ENCODE results near the gene RCBTB1.
A peak's percentile ranks its signal among the peaks of the same experiment; 100 is the strongest.
"Not testable (repeated sequence)": the region's sequence is repeated elsewhere in the genome, so short reads cannot be mapped to it uniquely, and the experiment has no call there.

The RCBTB1 gene

DNA sequence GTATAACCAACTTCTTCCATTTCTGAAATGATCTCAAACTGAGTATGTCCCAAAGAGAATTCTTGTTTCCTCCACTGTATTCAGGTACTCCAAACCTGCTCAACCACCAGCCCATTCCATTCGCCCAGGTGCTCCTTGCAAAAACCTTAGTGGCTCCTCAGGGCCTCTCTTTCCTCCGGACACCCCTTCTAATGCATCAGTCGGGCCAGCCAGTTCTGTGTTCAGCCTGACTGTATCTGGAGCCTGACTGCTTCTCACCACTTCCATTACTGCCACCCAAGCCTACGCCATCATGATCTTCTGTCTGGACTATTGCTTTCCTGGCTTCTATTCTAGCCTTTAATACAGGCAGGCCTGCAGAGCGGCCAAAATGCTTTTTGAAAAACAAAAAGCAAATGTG lies 88.1 kb downstream of the RCBTB1 start:
- H3K27me3 ChIP-seq (ENCODE audit: control insufficient read depth in 1 of 2, insufficient read depth in 2 of 2, low read length in 2 of 2): no peaks in the 10 kb centered on the region
- H3K9ac ChIP-seq (ENCODE audit: low read length): no peak overlapping the region
- no peak overlapping the region for H3K27ac ChIP-seq (ENCODE audit: low read depth, low read length)
- H3K9me3 ChIP-seq (ENCODE audit: low read length): no peaks in the 10 kb centered on the region
- no peak overlapping the region for H3K4me3 ChIP-seq (ENCODE audit: low read depth in 1 of 2, low read length in 2 of 2)
- H3K4me1 ChIP-seq (ENCODE audit: insufficient read depth, low read length): no peaks in the 10 kb centered on the region
- no peaks in the 10 kb centered on the region for H3K36me3 ChIP-seq (ENCODE audit: insufficient read depth, low read length)

- not testable (repeated sequence) for H3K4me3 ChIP-seq (ENCODE audit: low read depth in 1 of 2, low read length in 2 of 2); H3K36me3 ChIP-seq (ENCODE audit: insufficient read depth, low read length); H3K9ac ChIP-seq (ENCODE audit: low read length); H3K9me3 ChIP-seq (ENCODE audit: low read length); H3K27me3 ChIP-seq (ENCODE audit: control insufficient read depth in 1 of 2, insufficient read depth in 2 of 2, low read length in 2 of 2); H3K4me1 ChIP-seq (ENCODE audit: insufficient read depth, low read length); H3K27ac ChIP-seq (ENCODE audit: low read depth, low read length)
Observed at GRCh38 chr13:49496837-49497236, 88.5 kb downstream of the RCBTB1 start.

GRCh38 chr13:49495783-49496762 lies 89.3 kb downstream of the RCBTB1 start, which contains the start of gene PHF11:
Gene PHF11 (plus strand): TSS chr13:49495953. CDS start chr13:49496002, 49 bp downstream.
- Histone ChIP-seq H3K4me3 (ENCODE audit: low read depth in 1 of 2, low read length in 2 of 2) (peak within 1 kb of the TSS; percentile 66 to 79), H3K4me1 (ENCODE audit: insufficient read depth, low read length) (no peaks in the 10 kb centered on the region), H3K9me3 (ENCODE audit: low read length) (no peaks in the 10 kb centered on the region), H3K9ac (ENCODE audit: low read length) (peak within 1 kb of the TSS; percentile 65), H3K27me3 (ENCODE audit: control insufficient read depth in 1 of 2, insufficient read depth in 2 of 2, low read length in 2 of 2) (no peaks in the 10 kb centered on the region), H3K27ac (ENCODE audit: low read depth, low read length) (peak within 1 kb of the TSS; percentile 93), H3K36me3 (ENCODE audit: insufficient read depth, low read length) (no peaks in the 10 kb centered on the region)

- Histone ChIP-seq H3K36me3 (ENCODE audit: insufficient read depth, low read length) (no peaks in the 10 kb centered on the region), H3K4me1 (ENCODE audit: insufficient read depth, low read length) (no peaks in the 10 kb centered on the region), H3K9ac (ENCODE audit: low read length) (no peak overlapping the region), H3K27me3 (ENCODE audit: control insufficient read depth in 1 of 2, insufficient read depth in 2 of 2, low read length in 2 of 2) (no peaks in the 10 kb centered on the region), H3K4me3 (ENCODE audit: low read depth in 1 of 2, low read length in 2 of 2) (peak overlapping the region; percentile 66 to 79), H3K27ac (ENCODE audit: low read depth, low read length) (no peak overlapping the region), H3K9me3 (ENCODE audit: low read length) (no peaks in the 10 kb centered on the region)
Observed at GRCh38 chr13:49494645-49495044, 90.7 kb downstream of the RCBTB1 start.

DNA sequence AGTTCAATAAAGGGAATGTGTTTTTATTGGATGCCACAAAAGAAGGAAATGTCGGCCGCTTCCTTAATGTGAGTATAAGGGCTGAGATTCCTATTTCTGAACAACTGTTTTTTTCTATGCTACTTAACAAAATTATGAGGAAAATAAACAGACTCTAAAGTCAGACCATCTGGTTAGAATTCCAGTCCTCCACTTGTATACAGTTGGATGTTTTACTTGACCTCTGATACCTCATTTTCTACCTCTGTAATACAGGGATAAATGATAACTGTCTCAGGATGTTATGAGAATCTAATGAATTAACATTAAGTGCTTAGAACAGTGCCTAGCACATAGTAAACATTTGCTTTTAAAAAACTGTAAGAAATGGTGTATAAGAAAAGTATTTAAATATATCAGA lies 96.8 kb downstream of the RCBTB1 start:
- no peaks in the 10 kb centered on the region for H3K27me3 ChIP-seq (ENCODE audit: control insufficient read depth in 1 of 2, insufficient read depth in 2 of 2, low read length in 2 of 2)
- no peaks in the 10 kb centered on the region for H3K4me1 ChIP-seq (ENCODE audit: insufficient read depth, low read length)
- no peak overlapping the region for H3K27ac ChIP-seq (ENCODE audit: low read depth, low read length)
- no peaks in the 10 kb centered on the region for H3K9me3 ChIP-seq (ENCODE audit: low read length)
- peaks cover 13% of the 10 kb centered on the region for H3K36me3 ChIP-seq (ENCODE audit: insufficient read depth, low read length)
- no peak overlapping the region for H3K9ac ChIP-seq (ENCODE audit: low read length)
- no peak overlapping the region for H3K4me3 ChIP-seq (ENCODE audit: low read depth in 1 of 2, low read length in 2 of 2)

Data from muscle layer of colon (tissue), 2 donors.